H1 (cell line): ENCODE results near the gene BRICD5. TPM values are rescaled to one million over a fixed set of nuclear protein-coding genes. Genes with fewer than 3 reads are reported as not detected.

Experiments used
- CTCF ChIA-PET: fragments of 300-600 bp; sonication (Branson Sonifier 250); formaldehyde crosslinking; loops from one replicate; lab custom pipeline; 2021; ENCODE audit not compliant: partially characterized antibody; lab: Charles Lee
- POLR2A ChIA-PET: fragments of 300-600 bp; sonication (Branson Sonifier 250); formaldehyde crosslinking; loops from one replicate; lab custom pipeline; 2021; ENCODE audit warnings: inconsistent platforms; ENCODE audit not compliant: partially characterized antibody; lab: Charles Lee
- DNase-seq, 2 experiments: peaks; one replicate each; pipeline versions ENCODE4 v3.0.0 to v3.0.0-alpha.2; 2010 to 2022; ENCODE audit warnings: low spot score in 2 of 2, low read depth in 1 of 2, mixed read lengths in 1 of 2
- FAIRE-seq: peaks from 2 replicates; lab custom pipeline; 2011; peaks lifted over from hg19 to GRCh38; lab: Jason Lieb, UNC
- H2AFZ ChIP-seq: 2 replicates; pipeline ENCODE4 v1.8.1; 2012; ENCODE audit warnings: low read length, inconsistent platforms
- H2AK5ac ChIP-seq: 2 replicates; pipeline ENCODE4 v1.6.1; 2013; ENCODE audit warnings: low read depth, low read length
- H2BK120ac ChIP-seq: replicated peaks from 2 replicates; pipeline ENCODE3; 2013; ENCODE audit warnings: low read depth, low read length, inconsistent platforms
- H2BK12ac ChIP-seq: 2 replicates; pipeline ENCODE4 v1.6.1; 2013; ENCODE audit warnings: low read depth, low read length
- H2BK15ac ChIP-seq: 2 replicates; pipeline ENCODE4 v1.6.1; 2013; ENCODE audit warnings: low read length
- H2BK20ac ChIP-seq: 2 replicates; pipeline ENCODE4 v1.6.1; 2013; ENCODE audit warnings: low read length
- H2BK5ac ChIP-seq: 2 replicates; pipeline ENCODE4 v1.6.1; 2013; ENCODE audit warnings: low read depth, low read length
- H3K14ac ChIP-seq: 2 replicates; pipeline ENCODE4 v1.6.1; 2013; ENCODE audit warnings: inconsistent platforms; ENCODE audit not compliant: insufficient read length
- H3K18ac ChIP-seq: 2 replicates; pipeline ENCODE4 v1.6.1; 2013; ENCODE audit warnings: low read length; ENCODE audit errors: extremely low read depth
- H3K23ac ChIP-seq: 2 replicates; pipeline ENCODE4 v1.6.1; 2013; ENCODE audit warnings: inconsistent platforms; ENCODE audit not compliant: insufficient read length
- H3K23me2 ChIP-seq: 2 replicates; pipeline ENCODE4 v1.6.1; 2013; ENCODE audit warnings: low read depth, low read length
- H3K27ac ChIP-seq: 2 replicates; pipeline ENCODE4 v1.6.1; 2011; ENCODE audit warnings: low read depth, low read length, inconsistent platforms
- H3K27me3 ChIP-seq, 4 experiments: replicated peaks in 1 of 4; 1 replicate in 1 of 4; 2 replicates in 3 of 4; pipeline versions ENCODE4 v1.6.1 to v1.8.1; 2011 to 2013; ENCODE audit warnings: low read length in 3 of 4, mild to moderate bottlenecking in 3 of 4, inconsistent platforms in 2 of 4, mixed read lengths in 2 of 4, moderate library complexity in 1 of 4; ENCODE audit not compliant: control insufficient read depth in 3 of 4, insufficient read depth in 3 of 4; ENCODE audit errors: extremely low read depth in 1 of 4
- H3K36me3 ChIP-seq, 4 experiments: 2 replicates each; pipeline versions ENCODE4 v1.6.1 to v1.8.1; 2011 to 2013; ENCODE audit warnings: mild to moderate bottlenecking in 4 of 4, low read length in 3 of 4, moderate library complexity in 2 of 4, control low read depth in 1 of 4, inconsistent platforms in 1 of 4; ENCODE audit not compliant: insufficient read depth in 4 of 4, control insufficient read depth in 2 of 4
- H3K4ac ChIP-seq: replicated peaks from 2 replicates; pipeline ENCODE3; 2013; ENCODE audit warnings: low read length, low read depth, mixed read lengths, inconsistent platforms; ENCODE audit not compliant: insufficient read length
- H3K4me1 ChIP-seq, 4 experiments: replicated peaks in 1 of 4; 1 replicate in 1 of 4; 2 replicates in 3 of 4; pipeline versions ENCODE4 v1.6.1 to v1.8.1; 2011 to 2013; ENCODE audit warnings: low read length in 3 of 4, inconsistent platforms in 2 of 4, mixed read lengths in 1 of 4; ENCODE audit not compliant: insufficient read depth in 4 of 4, control insufficient read depth in 3 of 4
- H3K4me2 ChIP-seq, 2 experiments: 2 replicates each; pipeline versions ENCODE4 v1.6.1 to v1.8.1; 2011 to 2013; ENCODE audit warnings: low read depth in 2 of 2, low read length in 2 of 2, control low read depth in 1 of 2, inconsistent platforms in 1 of 2, mild to moderate bottlenecking in 1 of 2; ENCODE audit not compliant: insufficient read depth in 1 of 2
- H3K4me3 ChIP-seq, 4 experiments: fragments of 200-600, 300-600 bp in 1 of 4; sonication (generic), shearing (Covaris generic), sonication (Bioruptor Twin) in 1 of 4; 2 replicates each; pipeline versions ENCODE4 v1.5.1 to v1.8.1; 2011 to 2016; ENCODE audit warnings: low read length in 4 of 4, low read depth in 3 of 4, control low read depth in 2 of 4, inconsistent platforms in 2 of 4, mild to moderate bottlenecking in 2 of 4, mixed read lengths in 1 of 4, moderate library complexity in 1 of 4; ENCODE audit not compliant: insufficient read depth in 2 of 4; ENCODE audit errors: extremely low read depth in 1 of 4
- H3K56ac ChIP-seq: replicated peaks from 2 replicates; pipeline ENCODE3; 2013; ENCODE audit warnings: low read depth, mild to moderate bottlenecking, mixed read lengths, low read length, inconsistent platforms; ENCODE audit not compliant: insufficient read length
- H3K79me1 ChIP-seq: 2 replicates; pipeline ENCODE4 v1.6.1; 2013; ENCODE audit warnings: low read depth, low read length, control low read depth
- H3K79me2 ChIP-seq, 2 experiments: 2 replicates each; pipeline versions ENCODE4 v1.6.1 to v1.8.1; 2012 to 2013; ENCODE audit warnings: low read length in 2 of 2, mild to moderate bottlenecking in 2 of 2, inconsistent platforms in 1 of 2; ENCODE audit not compliant: insufficient read depth in 2 of 2, control insufficient read depth in 1 of 2
- H3K9ac ChIP-seq, 4 experiments: replicated peaks in 1 of 4; 1 replicate in 1 of 4; 2 replicates in 3 of 4; pipeline versions ENCODE4 v1.6.1 to v1.8.1; 2011 to 2013; ENCODE audit warnings: low read depth in 3 of 4, low read length in 3 of 4, control low read depth in 2 of 4, mild to moderate bottlenecking in 2 of 4, moderate library complexity in 2 of 4, inconsistent platforms in 1 of 4; ENCODE audit errors: extremely low read depth in 1 of 4
- H3K9me3 ChIP-seq, 2 experiments: 2 replicates each; pipeline versions ENCODE4 v1.6.1 to v1.8.1; 2012 to 2013; ENCODE audit warnings: mild to moderate bottlenecking in 2 of 2, moderate library complexity in 2 of 2, control low read depth in 1 of 2, inconsistent platforms in 1 of 2, low read depth in 1 of 2, low read length in 1 of 2, mixed read lengths in 1 of 2; ENCODE audit not compliant: insufficient read depth in 2 of 2
- H4K20me1 ChIP-seq, 2 experiments: replicated peaks in 1 of 2; 2 replicates each; pipeline versions ENCODE3 to v1.8.1; 2011 to 2013; ENCODE audit warnings: inconsistent platforms in 2 of 2, low read length in 2 of 2, mild to moderate bottlenecking in 1 of 2; ENCODE audit not compliant: insufficient read depth in 2 of 2, control insufficient read depth in 1 of 2
- H4K5ac ChIP-seq: 2 replicates; pipeline ENCODE4 v1.6.1; 2013; ENCODE audit warnings: low read length, low read depth, mixed read lengths, inconsistent platforms; ENCODE audit not compliant: insufficient read length
- H4K8ac ChIP-seq: 2 replicates; pipeline ENCODE4 v1.8.0; 2013; ENCODE audit warnings: mild to moderate bottlenecking, moderate library complexity, low read length, inconsistent platforms; ENCODE audit not compliant: insufficient read depth; ENCODE audit errors: extremely low read depth
- H4K91ac ChIP-seq: replicated peaks from 2 replicates; pipeline ENCODE3; 2013; ENCODE audit warnings: low read length, mixed read lengths, inconsistent platforms; ENCODE audit not compliant: insufficient read length
- BRCA1 ChIP-seq: IDR thresholded peaks from 2 replicates; pipeline ENCODE4 v1.6.1; 2012; ENCODE audit warnings: low read depth, low read length, improper control_type of control experiment
- KDM1A ChIP-seq: fragments of 200-600, 300-600 bp; sonication (generic); IDR thresholded peaks from 2 replicates; pipeline ENCODE4 v1.7.1; 2016; ENCODE audit warnings: mild to moderate bottlenecking, low read length, borderline replicate concordance
- SUZ12 ChIP-seq: fragments of 200-600 bp; sonication (generic); IDR thresholded peaks from 2 replicates; pipeline ENCODE4 v1.6.1; 2012; ENCODE audit warnings: mild to moderate bottlenecking, inconsistent platforms, low read length, moderate library complexity, mixed read lengths
- WGBS, 2 experiments: shearing (Covaris generic) in 1 of 2; methylation state at CpG; one replicate each; pipeline versions ENCODE4 v1.1.6 to v1.1.7; 2013 to 2015; ENCODE audit warnings: low lambda C conversion rate in 2 of 2, mixed read lengths in 2 of 2, inconsistent platforms in 1 of 2, low coverage in 1 of 2, missing lambda C conversion rate in 1 of 2; ENCODE audit not compliant: insufficient replicate concordance in 2 of 2, insufficient coverage in 1 of 2, insufficient read length in 1 of 2; ENCODE audit errors: extremely low coverage in 1 of 2, missing lambda C conversion rate in 1 of 2; 5-methylcytosine and 5-hydroxymethylcytosine counted together
- polyA plus RNA-seq, 7 experiments: library from polyadenylated mRNA; depleted of rRNA in 3 of 7; stranded (reverse) in 5 of 7; unstranded in 2 of 7; fragments of >200 nt in 5 of 7; fragments of 200-250 nt in 2 of 7; gene quantifications; 1 replicate in 5 of 7; 2 replicates in 1 of 7; 4 replicates in 1 of 7; pipeline versions ENCODE4 v1.2.1 to v1.2.3, GENCODE V29; 2011 to 2013; ENCODE audit warnings: missing spikeins in 2 of 7, mixed read lengths in 2 of 7
- total RNA-seq: library from RNA; stranded (reverse); fragmentation: NEBNext Ultra II Directional; extraction: Animal tissue kit (Norgen Biotek cat#: 25700); gene quantifications from 2 replicates; pipeline ENCODE4 v1.2.1, GENCODE V29; 2021

Gene BRICD5
- total and polyA plus RNA-seq, 2 of the 8 experiments (the other 6 are each of a cell fraction or from before 2014, with no cell fraction given) = 8.5 to 14.2 TPM

DNA sequence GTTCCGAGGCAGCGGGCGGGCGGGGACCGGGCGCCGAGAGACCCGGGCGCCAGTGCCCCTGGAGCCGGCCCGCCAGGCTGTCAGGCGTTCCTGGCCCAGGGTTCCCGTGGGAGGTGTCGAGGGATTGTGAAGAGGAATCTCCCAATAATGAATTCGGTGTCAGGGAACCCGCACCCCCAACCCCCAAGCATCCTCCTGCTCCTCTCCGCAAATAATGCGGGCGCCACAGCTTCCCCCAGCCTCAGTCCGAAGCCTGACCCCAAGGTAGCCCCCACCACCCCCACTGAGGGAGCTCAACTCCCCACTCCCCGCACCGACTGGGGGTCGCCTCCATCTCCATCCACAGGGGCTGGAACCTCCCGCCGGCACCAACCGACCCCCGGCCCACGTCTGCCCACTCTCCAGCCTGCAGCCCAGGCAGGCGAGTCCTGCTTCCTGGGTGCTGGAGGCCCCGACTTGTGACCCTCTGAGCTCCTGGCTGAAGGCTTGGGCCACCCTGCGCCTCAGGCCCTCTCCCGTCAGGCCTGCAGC lies 13.6 kb downstream of the BRICD5 start:
- no peak for DNase-seq

More for the DNA sequence above, 13.6 kb downstream of the BRICD5 start:
- no peak overlapping the region for H2BK20ac ChIP-seq
- no peak overlapping the region for H2AFZ ChIP-seq
- peak overlapping the region; percentile 89 for H4K8ac ChIP-seq
- peak overlapping the region; percentile 69 for H3K4ac ChIP-seq
- no peak overlapping the region for H3K27ac ChIP-seq
- H3K9ac ChIP-seq = no peak overlapping the region
- no peaks in the 10 kb centered on the region for H3K9me3 ChIP-seq
- H3K18ac ChIP-seq = no peak overlapping the region
- no peak overlapping the region for H3K23ac ChIP-seq
- peaks cover 4 to 34% (median 24%) of the 10 kb centered on the region in 4 experiments for H3K27me3 ChIP-seq
- H2AK5ac ChIP-seq = peak overlapping the region; percentile 24; the same call in 1 of the 2 replicates
- CTCF ChIA-PET = interaction anchor here (0.6 to 1.8 kb wide), 2 partner anchors 39 to 467 kb away, joined by 3 to 6 read pairs; partner anchors contain the start of gene DNASE1L2
- peak overlapping the region; percentile 52 to 67 for H3K4me2 ChIP-seq
- no peak overlapping the region for H3K56ac ChIP-seq
- no peak overlapping the region for H4K91ac ChIP-seq
- H3K23me2 ChIP-seq = peaks cover 8% of the 10 kb centered on the region; the same call in 1 of the 2 replicates
- H3K79me1 ChIP-seq = no peaks in the 10 kb centered on the region
- no peak overlapping the region for H3K14ac ChIP-seq
- H2BK120ac ChIP-seq = no peak overlapping the region
- no peak overlapping the region for H2BK12ac ChIP-seq
- FAIRE-seq = no peak
- H3K4me3 ChIP-seq = peak overlapping the region in 2 of 4 experiments; percentile 48 to 63; a peak in 4 of 8 replicates
- WGBS, 2 experiments = 59% methylated on average over 10 of the region's 32 CpGs; no CpG with 5 or more reads in 1 of the 2 experiments
- TF ChIP-seq SUZ12 (peak; percentile 31), KDM1A (no peak), BRCA1 (no peak)
- TF ChIP-seq, all 59 proteins: peak for 1
- H2BK5ac ChIP-seq = no peak overlapping the region
- POLR2A ChIA-PET = interaction anchor here (0.5 to 6.9 kb wide), 12 partner anchors 9 to 309 kb away, joined by 3 to 63 read pairs (median 4); partner anchors contain the start of genes BRICD5, DNASE1L2, ECI1 and MLST8
- peaks cover 4 to 14% of the 10 kb centered on the region in 2 experiments for H4K20me1 ChIP-seq
- no peaks in the 10 kb centered on the region for H3K79me2 ChIP-seq
- H2BK15ac ChIP-seq = peak overlapping the region; percentile 72
- no peak overlapping the region for H4K5ac ChIP-seq
- H3K36me3 ChIP-seq = no peaks in the 10 kb centered on the region
- H3K4me1 ChIP-seq = peaks cover 0 to 10% (median 3%) of the 10 kb centered on the region in 4 experiments; a peak in 4 of 7 replicates
